Activated naive CD4-positive, alpha-beta T cell treated with anti-CD3 and anti-CD28 coated beads, Interleukin-2, amount 50 U/mL, for 16 hours (primary cell): ENCODE data around the gene RNF39.
"Not testable (repeated sequence)": the region's sequence is repeated elsewhere in the genome, so short reads cannot be mapped to it uniquely, and the experiment has no call there.

Source experiments
- DNase-seq: peaks from one replicate; pipeline ENCODE4 v3.0.0-alpha.2; 2020

Gene RNF39, protein sequence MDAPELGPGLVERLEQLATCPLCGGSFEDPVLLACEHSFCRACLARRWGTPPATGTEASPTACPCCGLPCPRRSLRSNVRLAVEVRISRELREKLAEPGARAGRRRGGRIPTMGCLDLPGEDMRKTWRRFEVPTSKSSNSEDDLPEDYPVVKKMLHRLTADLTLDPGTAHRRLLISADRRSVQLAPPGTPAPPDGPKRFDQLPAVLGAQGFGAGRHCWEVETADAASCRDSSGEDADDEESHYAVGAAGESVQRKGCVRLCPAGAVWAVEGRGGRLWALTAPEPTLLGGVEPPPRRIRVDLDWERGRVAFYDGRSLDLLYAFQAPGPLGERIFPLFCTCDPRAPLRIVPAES

GRCh38 chr6:30075094-30075789 lies at the start of gene RNF39:
RNF39 (minus strand) TSS chr6:30075769; CDS start chr6:30075585, 184 bp downstream.
- peak; percentile 27 for DNase-seq

DNA sequence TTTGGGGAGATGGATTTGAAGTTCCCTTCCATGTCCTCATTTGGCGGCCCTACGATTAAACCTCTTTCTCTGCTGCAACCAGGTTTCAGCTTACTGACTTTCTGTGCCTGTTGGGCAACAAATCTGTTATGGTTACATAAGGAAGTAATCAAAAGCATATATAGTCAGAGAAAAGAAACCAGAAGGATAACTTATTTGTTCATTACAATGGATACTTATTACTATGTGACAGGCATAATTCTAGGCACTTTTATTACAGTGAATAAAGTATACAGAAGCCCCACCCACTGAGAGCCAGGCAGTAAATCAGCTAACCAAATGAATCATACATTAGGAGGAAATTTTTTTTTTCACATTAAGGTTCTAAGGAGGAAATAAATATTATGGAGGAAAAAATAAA lies 46.9 kb upstream of the RNF39 start:
- DNase-seq, result no peak

GRCh38 chr6:30121446-30122366 lies 46.1 kb upstream of the RNF39 start:
- DNase-seq, result no peak

- not testable (repeated sequence) for DNase-seq
Observed at GRCh38 chr6:30118691-30119090, 43.1 kb upstream of the RNF39 start.

GRCh38 chr6:30116724-30117123 lies 41.2 kb upstream of the RNF39 start:
- no peak for DNase-seq

GRCh38 chr6:30113841-30114240 lies 38.3 kb upstream of the RNF39 start:
- DNase-seq, result no peak

DNA sequence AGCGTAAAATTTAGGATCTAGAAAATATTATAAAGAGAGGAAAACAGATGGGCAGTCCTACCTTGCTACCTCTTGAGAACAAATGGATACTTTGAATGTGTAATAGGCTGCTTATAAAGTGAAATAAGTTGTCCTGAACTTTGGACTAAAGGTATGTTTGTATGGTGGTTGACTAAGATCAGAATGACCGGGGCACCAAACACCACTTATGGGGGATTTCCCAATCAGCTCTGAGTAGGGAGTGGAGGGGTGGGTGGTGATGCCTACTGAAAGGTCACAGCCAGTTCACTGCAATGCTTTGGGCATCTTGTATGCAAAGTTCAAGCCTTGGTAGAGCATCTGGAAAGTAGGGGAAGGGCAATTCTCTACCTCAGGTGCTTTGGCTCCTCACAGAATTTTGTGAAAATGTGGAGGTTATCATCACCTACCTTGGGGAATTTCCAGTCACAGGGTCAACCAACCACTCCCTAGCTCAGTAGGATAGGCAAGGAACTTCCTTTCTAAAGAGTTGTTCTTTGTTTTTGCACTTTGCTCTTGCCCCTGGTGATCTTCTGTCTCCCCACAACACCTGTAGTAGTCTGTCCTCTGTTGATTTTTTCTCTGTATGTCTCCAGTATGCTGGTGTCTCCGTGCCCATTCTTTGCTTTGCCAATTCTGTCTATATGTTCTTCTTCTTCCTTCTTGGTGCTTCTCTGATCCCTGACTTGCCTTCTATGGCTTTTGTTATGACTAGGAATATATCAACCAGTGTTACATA lies 37.6 kb upstream of the RNF39 start, which contains the start of gene TRIM31:
Gene TRIM31, minus strand, starts transcription at position 88 of the 757 bp plus-strand sequence. CDS start 285 bp downstream, outside the sequence.
- DNase-seq, result no peak

DNA sequence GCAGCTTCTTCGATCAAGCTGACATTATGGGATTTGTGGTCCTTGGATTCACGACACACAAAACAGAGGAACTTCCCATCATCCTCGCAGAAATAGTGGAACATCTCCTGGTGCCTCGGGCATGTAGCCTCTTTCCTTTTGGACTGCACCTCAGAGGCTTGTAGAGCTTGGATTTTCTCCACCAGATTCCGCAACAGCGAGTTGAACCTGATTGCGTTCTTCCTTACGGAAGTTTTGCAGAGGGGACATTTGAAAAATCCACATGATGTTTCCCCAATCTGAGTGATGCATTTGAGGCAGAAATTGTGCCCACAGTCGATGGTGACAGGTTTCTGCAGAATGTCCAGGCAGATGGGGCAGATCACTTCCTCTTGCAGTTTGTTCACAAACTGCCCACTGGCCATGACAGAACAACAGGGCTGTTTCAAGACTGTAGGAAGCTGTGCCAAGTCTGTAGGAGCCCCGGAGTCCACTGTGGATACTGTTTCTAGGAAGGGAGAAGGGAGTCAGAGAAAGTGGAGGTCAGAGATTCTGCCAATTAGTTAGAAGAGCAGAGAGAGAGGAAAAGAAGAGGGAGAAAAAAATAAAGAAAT lies 36.9 kb upstream of the RNF39 start:
- DNase-seq, result no peak

- no peak for DNase-seq
Observed at GRCh38 chr6:30111266-30111856, 35.8 kb upstream of the RNF39 start.

GRCh38 chr6:30104661-30105060 lies 29.1 kb upstream of the RNF39 start:
- DNase-seq, result no peak

- DNase-seq, result no peak
Observed at GRCh38 chr6:30103872-30104179, 28.3 kb upstream of the RNF39 start.

DNA sequence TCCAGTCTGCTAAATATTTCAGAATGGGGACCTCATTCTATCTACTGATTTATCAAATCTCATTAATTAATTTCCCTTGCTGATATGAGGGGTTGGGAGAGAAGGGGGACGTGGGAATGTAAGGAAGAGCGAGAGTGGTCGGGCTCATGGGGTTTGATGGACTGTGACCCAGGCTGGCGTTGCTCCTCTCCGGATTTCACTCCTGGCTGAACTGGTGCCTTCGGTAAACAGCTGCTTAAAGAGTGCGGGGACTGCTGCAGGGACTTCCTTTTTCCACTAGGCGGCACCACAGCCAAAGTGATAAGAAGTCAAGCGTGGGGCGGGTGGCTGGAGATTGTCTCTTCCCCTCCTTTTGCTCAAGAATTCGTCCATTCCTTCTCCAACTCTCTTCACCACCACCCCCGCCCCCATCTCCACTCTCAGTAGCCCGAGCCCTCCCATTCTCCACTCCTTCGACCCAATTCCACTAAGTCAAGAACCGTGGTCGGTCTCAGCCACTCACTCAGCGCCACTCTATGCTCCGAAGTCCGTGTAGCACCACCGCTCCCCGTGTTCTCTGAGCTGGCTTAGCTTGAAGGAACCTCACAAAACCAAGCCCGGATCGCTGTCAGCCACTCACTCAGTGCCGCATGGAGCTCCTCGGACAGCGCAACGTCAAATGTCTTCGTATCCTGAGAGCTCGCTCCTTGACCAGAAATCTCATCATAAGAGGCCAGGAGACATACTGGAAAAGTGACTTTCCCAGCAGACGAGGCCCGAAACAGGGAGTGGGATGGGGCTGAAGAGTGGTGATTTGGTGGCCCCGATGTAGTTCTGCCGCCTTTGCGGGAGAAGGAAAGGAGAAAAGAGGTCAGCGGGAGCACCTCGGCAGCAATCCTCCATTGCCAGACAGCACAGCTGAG lies 27.7 kb upstream of the RNF39 start:
- DNase-seq, result peak; percentile 83

DNA sequence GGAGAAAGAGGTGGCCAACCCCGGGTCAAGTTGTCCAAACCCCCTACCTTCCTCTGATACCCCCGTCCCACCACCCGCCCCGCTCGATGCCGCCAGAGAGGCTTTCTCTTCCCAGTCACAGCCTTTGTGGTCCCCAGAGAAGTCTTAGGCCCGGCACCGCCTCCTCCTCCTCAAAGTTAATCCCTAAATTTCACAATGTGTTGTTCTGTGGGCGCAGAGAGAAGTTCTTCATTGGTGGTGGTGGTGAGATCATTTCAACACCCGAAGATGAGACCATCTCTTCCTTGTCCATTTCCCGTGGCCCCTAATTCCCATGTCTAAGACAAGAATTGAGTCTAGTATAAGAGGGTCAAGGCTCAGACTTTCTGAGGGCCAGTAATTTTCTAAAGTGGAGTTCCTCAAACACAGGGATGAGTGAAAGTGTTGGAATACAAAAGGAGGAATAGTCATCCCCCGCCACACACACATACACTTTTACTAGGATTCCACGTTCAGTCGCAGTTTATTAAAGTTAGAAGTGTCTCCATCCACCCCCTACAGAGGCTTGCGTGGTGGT lies 26.9 kb upstream of the RNF39 start:
- DNase-seq, result no peak

DNA sequence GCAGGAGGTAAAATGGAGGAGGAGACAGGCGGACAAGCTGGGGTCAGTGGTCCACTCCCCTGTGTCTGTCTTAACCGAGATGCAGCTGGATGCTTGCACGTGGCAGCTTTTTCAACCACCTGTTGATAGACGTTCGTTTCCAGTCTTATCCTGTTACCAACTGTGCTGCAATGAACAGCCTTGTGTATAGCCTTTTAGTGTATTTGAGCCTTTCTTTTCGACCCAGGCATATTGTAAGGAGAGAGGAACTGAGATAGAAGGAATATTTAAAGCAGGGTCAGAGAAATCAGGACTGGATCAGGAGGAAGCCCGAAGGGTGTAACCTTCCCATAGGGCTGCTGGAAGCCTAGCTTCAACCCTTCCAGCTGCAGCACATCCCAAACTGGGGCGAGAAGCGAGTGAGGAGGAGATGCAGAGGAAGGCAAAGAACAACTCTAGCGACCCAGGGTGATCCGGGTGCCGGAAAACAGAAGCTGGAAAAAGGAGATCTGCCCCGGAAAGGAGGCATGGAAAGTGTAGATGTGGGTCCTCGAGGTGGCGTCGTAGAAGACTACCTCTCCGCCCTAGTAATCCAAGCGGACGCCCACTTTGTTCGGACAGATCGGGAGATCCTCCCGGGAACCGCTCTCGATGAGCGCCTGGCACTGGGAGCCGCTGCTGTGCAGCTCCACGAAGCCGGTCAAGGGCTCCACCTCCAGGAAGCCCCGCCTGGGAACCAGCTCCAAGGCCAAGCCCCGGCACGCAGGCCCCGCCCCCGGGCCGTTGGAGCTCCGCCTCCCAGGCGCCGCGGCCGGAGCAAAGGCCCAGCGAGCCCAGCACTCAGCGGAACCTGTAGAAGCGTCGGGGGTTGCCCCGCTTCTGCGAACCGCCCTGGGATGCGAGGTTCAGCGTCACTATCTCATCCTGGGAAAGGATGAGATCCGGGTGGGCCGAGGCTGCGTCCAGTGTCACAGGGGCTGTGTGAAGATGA lies 26.2 kb upstream of the RNF39 start:
- DNase-seq, result peak; percentile 68

DNA sequence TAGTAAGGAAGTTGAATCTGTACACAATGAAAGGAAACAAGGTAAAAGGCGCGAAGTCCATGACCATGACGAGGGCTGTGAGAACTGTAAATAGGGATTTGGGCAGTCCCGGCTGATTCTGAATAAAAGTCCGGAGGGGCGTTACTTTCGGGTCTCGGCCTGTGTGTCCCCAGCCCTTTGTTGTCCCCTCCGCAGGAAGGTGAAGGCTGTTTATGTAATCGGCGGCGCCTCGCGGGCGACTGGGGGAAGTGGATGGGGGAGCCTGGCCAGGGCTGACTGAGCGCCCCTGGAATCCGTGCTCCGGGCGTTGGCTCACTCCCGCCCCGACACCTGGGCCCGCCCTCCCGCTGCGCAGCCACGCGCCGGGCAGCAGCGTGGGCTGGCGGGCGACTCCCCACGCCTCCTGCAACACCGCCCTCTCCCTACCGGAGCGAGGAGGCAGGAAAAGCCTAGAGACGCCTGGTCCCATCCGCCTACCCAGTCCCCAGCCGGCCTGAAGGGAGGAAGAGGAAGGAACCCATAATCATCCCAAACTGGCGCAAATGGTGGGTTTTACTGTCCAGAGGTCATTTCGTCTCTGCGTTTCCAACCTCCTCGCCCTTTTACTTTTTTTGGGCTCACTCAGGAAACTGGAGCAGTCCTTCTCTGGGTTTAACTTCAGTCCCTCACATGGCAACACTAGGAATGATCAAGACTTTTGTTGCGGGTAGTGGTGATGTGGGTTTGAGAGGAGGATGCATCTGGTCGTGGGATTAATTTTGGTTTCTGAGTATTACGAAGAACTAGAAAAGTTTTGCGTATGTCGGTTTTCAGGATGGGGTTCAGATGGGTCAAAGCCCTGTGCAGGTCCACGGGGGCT lies 25.2 kb upstream of the RNF39 start:
- DNase-seq, result peak; percentile 22

GRCh38 chr6:30100154-30100553 lies 24.6 kb upstream of the RNF39 start:
- no peak for DNase-seq

GRCh38 chr6:30097902-30098768 lies 22.6 kb upstream of the RNF39 start:
- DNase-seq, result no peak
